ENCODE data around the gene CDC42SE1. TPM values are rescaled to one million over a fixed set of nuclear protein-coding genes. Genes with fewer than 3 reads are reported as not detected.

CDC42SE1 gene
- total RNA-seq, 1 donor from 2014 or later: 115 TPM

DNA sequence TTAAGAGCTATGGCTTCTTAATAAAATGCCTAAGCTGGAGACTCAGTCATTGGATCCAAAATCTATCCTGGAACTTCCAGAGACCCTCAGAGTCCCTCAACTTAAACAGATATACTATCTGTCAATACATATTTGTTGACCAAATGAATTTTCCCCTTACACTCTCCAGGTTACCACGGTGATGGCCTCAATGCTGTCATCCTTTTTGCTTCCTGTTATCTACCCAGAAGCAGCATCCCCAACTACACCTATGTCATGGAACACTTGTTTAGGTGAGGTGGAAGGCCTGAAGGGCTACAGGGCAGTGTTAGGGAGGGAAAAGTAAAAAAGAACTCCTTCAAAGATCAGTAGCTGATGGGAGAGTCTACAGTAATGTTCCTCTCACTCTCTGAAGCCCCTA, 16.3 kb downstream of the CDC42SE1 start:
- Mint-ChIP-seq H3K4me3 (no peak overlapping the region), H3K27me3 (ENCODE audit: low read depth) (no peaks in the 10 kb centered on the region), H3K9me3 (no peaks in the 10 kb centered on the region), H3K27ac (ENCODE audit: unreplicated experiment) (no peak overlapping the region), H3K36me3 (ENCODE audit: low read depth) (no peaks in the 10 kb centered on the region), H3K4me1 (peaks cover 9% of the 10 kb centered on the region)
- TF ChIP-seq CTCF (conservative IDR thresholded peaks at IDR 0.05): no peak
- DNase-seq (ENCODE audit: low read depth, low spot score): no peak

DNA sequence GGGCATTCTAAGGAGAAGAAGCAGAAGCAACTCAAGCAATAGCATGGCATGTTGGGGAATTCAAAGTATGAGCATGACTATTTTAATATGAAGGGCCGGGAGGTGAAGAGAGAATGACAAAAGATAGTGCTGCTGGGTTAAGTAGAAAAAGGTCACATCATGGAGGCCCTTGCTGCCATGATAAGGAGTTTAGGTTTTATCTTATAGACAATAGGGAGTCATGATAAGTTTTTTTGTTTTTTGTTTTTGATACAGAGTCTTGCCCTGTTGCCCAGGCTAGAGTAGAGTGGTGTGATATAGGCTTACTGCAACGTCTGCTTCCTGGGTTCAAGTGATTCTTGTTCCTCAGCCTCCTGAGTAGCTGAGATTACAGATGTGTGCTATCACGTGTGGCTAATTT, 19.9 kb downstream of the CDC42SE1 start:
- peaks cover 2% of the 10 kb centered on the region for H3K36me3 Mint-ChIP-seq (ENCODE audit: low read depth)
- no peak for TF ChIP-seq CTCF (conservative IDR thresholded peaks at IDR 0.05)
- H3K4me1 Mint-ChIP-seq: no peaks in the 10 kb centered on the region
- H3K9me3 Mint-ChIP-seq: no peaks in the 10 kb centered on the region
- H3K27me3 Mint-ChIP-seq (ENCODE audit: low read depth): no peaks in the 10 kb centered on the region
- no peak overlapping the region for H3K4me3 Mint-ChIP-seq
- DNase-seq (ENCODE audit: low read depth, low spot score): no peak
- no peak overlapping the region for H3K27ac Mint-ChIP-seq (ENCODE audit: unreplicated experiment)

GRCh38 chr1:151037032-151037431, 22.4 kb downstream of the CDC42SE1 start:
- Mint-ChIP-seq H3K27me3 (ENCODE audit: low read depth) (no peaks in the 10 kb centered on the region), H3K4me1 (no peaks in the 10 kb centered on the region), H3K36me3 (ENCODE audit: low read depth) (peaks cover 2% of the 10 kb centered on the region), H3K27ac (ENCODE audit: unreplicated experiment) (no peak overlapping the region), H3K9me3 (no peaks in the 10 kb centered on the region), H3K4me3 (no peak overlapping the region)
- no peak for DNase-seq (ENCODE audit: low read depth, low spot score)
- TF ChIP-seq CTCF (conservative IDR thresholded peaks at IDR 0.05): no peak

- H3K27ac Mint-ChIP-seq (ENCODE audit: unreplicated experiment): peak within 1 kb of the TSS; percentile 28
Observed at GRCh38 chr1:151036356-151036755, 23.1 kb downstream of the CDC42SE1 start, which contains the start of gene BNIPL. BNIPL (plus strand) TSS chr1:151036586; CDS start chr1:151036726, 140 bp downstream.

GRCh38 chr1:151035167-151035566, 24.3 kb downstream of the CDC42SE1 start:
- Mint-ChIP-seq H3K4me3 (no peak overlapping the region), H3K4me1 (no peaks in the 10 kb centered on the region), H3K27me3 (ENCODE audit: low read depth) (no peaks in the 10 kb centered on the region), H3K27ac (ENCODE audit: unreplicated experiment) (no peak overlapping the region), H3K36me3 (ENCODE audit: low read depth) (peaks cover 2% of the 10 kb centered on the region), H3K9me3 (no peaks in the 10 kb centered on the region)
- no peak for TF ChIP-seq CTCF (conservative IDR thresholded peaks at IDR 0.05)
- DNase-seq (ENCODE audit: low read depth, low spot score): no peak

More at GRCh38 chr1:151036356-151036755, 23.1 kb downstream of the CDC42SE1 start, which contains the start of gene BNIPL:
- no peaks in the 10 kb centered on the region for H3K27me3 Mint-ChIP-seq (ENCODE audit: low read depth)
- no peak for TF ChIP-seq CTCF (conservative IDR thresholded peaks at IDR 0.05)
- no peaks in the 10 kb centered on the region for H3K4me1 Mint-ChIP-seq
- DNase-seq (ENCODE audit: low read depth, low spot score): no peak
- no peak within 1 kb of the TSS for H3K4me3 Mint-ChIP-seq
- H3K36me3 Mint-ChIP-seq (ENCODE audit: low read depth): peaks cover 2% of the 10 kb centered on the region
- H3K9me3 Mint-ChIP-seq: no peaks in the 10 kb centered on the region

DNA sequence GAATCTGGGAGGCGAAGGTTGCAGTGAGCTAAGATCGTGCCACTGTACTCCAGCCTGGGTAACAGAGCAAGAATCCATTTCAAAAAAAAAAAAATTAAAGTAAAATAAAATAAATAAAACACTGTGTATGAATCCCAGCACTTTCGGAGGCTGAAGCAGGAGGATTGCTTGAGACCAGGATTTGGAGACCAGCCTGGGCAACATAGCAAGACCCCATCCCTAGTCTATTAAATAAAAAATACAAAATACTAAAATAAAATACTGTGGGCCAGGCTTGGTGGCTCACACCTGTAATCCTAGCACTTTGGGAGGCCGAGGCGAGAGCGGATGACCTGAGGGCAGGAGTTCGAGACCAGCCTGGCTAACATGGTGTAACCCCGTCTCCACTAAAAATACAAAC, 27.3 kb downstream of the CDC42SE1 start:
- Mint-ChIP-seq H3K27ac (ENCODE audit: unreplicated experiment) (no peak overlapping the region), H3K4me1 (no peaks in the 10 kb centered on the region), H3K36me3 (ENCODE audit: low read depth) (peaks cover 2% of the 10 kb centered on the region), H3K27me3 (ENCODE audit: low read depth) (no peaks in the 10 kb centered on the region), H3K9me3 (no peaks in the 10 kb centered on the region), H3K4me3 (no peak overlapping the region)
- DNase-seq (ENCODE audit: low read depth, low spot score): no peak
- TF ChIP-seq CTCF (conservative IDR thresholded peaks at IDR 0.05): no peak
